Measurements from ENCODE around the gene MINDY1.

MINDY1 gene

DNA sequence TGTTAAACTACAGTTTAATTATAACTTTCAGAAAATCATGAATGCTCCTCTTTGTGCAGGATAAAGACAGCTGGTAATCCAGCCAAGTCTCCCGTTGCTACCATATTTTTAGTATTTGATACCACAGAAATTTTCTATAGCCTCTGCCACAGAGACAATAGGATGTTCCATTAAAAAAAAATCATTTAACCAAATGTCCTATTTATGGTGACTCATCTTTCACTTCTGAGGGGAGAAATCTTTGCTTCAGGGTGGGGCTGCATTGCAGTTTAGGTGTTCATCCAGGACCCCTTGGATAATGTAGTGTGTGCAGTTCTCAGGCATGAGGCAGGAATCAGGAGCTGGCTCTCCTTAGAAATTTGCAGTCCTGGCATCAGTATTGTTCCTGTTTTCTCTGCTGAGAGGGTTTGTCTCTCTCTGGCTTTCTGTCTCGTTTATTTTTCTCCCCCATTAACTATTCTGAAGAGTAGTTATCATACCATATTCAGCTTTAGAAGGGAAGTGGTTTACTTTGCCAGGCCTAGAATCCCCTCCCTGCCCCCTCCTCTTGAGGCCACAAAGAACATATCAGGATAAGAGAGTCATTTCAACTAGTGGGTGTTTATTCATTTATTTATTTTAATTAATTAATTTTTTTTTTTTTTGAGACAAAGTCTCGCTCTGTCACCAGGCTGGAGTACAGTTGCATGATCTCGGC lies 4.6 kb upstream of the MINDY1 start:
- no peak for DNase-seq (ENCODE audit: low spot score)

DNA sequence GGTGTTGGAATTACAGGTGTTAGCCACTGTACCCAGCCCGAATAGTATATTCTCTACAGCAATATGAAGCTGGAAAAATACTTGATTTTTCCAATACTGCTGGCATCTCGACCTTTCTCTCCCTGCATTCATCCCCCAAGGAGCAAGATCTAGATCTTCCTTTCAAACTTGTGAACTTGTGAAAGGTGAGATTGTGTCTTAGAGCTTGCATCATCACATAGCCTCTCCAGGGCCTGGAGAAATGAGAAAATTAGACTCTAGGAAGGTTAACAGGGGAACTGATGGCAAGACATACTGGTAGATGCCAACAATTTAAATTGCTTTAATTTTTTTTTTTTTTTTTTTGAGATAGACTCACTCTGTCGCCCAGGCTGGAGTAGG lies 3.6 kb upstream of the MINDY1 start:
- DNase-seq (ENCODE audit: low spot score): no peak

- DNase-seq (ENCODE audit: low spot score): no peak
These were observed 3.1 kb upstream of the MINDY1 start for GRCh38 chr1:151009674-151010345.

DNA sequence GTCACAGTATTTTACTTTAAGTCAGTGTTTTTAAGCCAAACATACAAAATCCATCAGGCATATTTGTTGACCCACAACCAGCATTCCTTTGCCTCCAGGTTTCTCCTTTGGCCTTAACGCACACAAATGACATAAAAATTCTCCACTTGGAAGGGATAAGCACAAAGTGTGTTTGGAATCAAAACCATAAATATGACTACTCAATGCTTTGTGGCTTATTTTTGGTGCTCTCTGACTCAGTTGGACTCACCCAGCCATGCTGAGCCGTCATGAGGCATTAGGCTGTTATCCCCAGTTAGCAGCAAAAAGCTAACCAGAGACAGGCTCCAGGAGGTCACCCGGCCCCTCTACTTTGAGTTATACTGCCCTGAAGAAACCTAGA lies 2.5 kb upstream of the MINDY1 start:
- DNase-seq (ENCODE audit: low spot score): no peak

GRCh38 chr1:151008244-151009205 lies 1.8 kb upstream of the MINDY1 start, which contains the start of gene PRUNE1:
Gene PRUNE1 (plus strand): TSS chr1:151008449. CDS start chr1:151008633, 184 bp downstream.
- peak; percentile 91 for DNase-seq (ENCODE audit: low spot score)

DNA sequence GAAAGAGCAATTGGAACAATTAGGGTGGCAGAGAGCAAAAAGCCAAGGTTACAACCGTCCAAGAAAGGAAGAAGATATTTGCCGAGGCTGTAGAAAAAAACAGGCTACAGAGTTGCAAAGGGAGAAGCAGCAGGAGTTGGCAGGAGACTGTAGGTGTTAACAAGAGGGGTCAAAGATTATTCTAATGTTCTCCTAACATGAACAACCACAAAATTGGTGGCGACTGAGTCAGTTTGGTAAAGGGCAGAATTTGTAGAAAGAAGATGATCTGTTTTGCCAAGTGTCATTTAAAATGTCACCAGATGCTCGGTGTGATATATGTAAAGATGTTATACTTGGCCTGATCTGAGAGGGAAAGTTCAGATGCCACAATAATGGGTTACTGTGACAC lies 1.1 kb upstream of the MINDY1 start:
- DNase-seq (ENCODE audit: low spot score): no peak

DNA sequence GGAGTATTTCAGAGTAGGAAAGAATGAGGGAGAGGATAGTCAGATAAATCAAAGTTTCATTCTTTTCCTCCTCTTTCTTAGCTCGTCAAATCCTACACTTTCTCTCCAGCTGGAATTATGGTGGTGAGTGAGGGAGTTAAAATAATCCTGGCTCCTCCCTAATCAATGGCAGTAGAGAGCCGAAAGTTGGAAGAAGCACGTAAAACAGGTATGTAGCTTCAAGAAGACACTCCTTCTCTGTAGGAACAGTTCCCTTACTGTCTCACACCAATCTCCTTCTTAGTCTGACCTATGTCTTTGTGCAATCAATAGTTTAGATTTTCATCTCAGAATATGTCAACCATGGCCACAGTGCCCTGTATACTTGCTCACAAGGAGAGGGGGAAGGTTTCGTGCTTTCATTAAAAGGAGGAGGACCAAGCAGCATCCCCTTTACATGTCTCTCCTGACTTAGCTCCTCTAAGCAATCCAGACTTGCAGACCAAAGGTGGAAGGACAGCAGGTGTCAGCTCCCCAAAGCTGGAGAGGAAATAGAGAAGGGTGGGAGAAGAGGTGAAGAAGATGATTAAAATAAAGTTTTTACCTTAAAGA lies 878 bp downstream of the MINDY1 start:
- DNase-seq (ENCODE audit: low spot score): no peak

DNA sequence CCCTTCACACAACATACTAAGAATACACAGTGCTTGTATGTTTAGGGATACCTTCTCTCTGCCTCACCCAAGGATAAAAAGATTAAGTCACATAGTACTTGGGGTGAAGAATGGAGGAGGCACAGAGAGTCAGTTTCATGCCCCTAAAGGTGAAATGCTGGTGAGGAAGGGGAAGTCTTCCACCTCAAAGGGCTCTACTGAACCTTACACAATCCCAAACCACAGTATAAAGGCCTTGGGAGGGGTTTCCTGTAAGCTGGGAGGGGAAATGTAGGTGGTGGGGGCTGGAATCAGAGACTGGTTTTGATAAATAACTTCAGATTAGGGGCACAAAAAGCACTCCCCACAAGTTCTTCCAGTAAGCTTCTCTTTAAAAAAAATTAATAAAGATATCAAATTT lies 3.5 kb downstream of the MINDY1 start:
- no peak for DNase-seq (ENCODE audit: low spot score)

DNA sequence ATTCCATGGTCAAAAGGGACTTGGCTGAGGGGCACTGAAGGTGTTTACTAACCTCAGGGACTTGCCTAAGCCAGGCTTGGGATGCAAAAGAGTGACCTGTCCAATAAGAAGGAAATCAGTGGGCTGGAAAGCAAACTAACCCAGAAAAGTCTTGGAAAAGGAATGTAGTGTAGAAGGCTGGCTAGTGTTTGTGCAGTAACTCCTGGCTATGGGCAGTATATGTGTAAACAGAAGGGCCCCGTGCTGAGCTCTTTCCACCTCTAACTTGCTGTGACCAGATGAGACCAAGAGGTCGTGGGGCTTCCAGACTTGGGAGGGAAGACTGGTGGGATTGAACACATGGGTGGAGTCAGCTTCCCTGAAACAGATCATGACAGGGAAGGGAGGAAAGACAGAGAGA lies 4.1 kb downstream of the MINDY1 start:
- no peak for DNase-seq (ENCODE audit: low spot score)

GRCh38 chr1:151002051-151002450 lies 4.7 kb downstream of the MINDY1 start:
- DNase-seq (ENCODE audit: low spot score): no peak

DNA sequence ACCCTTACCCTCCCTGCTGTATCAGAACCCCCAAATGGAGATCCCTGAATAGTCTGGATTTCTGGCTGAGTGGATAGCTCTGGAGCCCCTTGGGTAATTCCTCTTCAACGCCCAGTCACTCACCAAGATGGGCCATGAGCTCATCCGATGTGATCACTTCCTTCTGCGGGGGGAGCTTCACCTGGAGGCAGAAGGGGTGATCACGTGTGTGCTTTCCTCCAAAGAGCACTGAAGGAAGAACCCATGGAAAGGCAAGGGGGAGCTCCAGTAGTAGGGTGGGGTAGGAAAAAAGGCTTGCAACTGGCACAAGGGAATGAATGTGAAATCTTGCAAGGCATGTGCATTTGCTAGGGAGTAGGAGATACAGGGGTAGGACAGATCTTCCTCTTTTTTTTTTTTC lies 5.1 kb downstream of the MINDY1 start:
- DNase-seq (ENCODE audit: low spot score): no peak

DNA sequence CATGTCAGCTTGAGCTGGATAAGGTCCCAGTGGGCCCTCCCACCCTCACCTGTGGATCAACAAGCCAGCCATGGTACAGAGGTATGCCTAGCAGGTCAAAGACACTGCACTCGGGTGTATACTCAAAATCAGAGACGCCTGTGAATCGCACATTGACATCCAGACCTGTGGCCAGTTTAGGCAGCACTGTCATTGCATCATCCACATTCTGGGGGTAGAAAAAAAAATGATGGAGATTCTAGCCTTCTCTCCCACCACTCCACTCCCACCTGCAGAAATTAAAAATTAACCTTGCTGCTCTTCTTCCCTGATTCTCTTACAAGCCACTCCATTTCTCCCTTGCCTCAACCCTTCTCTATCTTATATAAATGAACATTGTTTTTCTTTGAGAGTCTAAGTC lies 6.3 kb downstream of the MINDY1 start:
- no peak for DNase-seq (ENCODE audit: low spot score)

DNA sequence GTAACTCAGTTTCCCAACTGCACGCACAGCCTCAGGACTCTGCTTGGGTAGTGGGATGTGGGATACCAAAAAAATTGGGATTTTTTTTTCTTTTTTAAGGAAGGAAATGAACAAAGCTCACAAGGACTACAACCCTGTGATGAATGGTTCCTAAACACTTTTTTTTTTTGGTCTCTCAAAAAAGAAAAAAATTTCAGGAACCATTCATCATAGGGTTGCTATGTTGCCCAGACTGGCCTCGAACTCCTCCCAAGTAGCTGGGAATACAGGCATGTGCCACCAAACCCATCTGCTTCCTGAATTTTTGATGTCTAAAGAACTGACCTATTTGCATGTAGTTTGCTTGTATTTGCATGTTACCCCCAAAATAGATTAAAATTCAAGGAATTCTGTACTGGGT lies 6.8 kb downstream of the MINDY1 start:
- no peak for DNase-seq (ENCODE audit: low spot score)

- DNase-seq (ENCODE audit: low spot score): no peak
These were observed 7.5 kb downstream of the MINDY1 start for GRCh38 chr1:150999051-150999674.

GRCh38 chr1:150997949-150998348 lies 8.8 kb downstream of the MINDY1 start:
- no peak for DNase-seq (ENCODE audit: low spot score)

DNA sequence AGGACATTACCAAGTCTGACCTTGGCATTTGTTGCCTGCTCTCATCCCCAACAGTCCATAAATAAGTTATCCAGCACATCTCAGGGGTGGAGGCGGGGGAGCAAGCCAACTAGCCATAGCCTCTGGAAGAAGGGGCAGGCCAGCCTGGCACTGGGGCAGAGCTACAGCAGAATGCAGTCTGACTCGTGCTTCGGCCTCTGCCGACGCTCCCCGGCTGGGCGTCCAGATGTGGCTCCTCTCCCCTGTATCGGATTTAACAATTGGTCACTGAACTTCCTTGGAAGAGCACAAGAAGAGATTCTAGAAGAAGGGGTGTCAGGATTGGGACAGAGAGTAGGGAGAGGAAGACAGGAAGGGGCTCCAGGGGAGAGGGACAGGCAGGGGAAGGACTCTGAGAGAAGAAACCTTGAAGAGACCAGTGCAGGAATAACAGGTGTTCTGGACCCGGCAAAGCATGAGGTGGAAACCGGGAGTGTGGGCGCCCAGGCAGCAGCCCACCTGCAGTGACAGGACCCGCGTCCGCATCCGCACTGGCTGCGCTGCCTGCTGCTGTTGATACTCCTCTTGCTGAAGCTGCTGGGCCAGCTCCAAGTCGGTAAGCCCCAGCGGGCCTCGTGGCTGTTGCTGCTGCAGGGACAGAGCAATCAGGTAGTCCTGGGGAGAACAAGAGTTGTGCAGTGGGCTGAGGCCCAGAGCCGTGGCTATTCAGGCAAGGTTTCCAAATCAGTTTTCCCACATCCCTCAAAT lies 9.4 kb downstream of the MINDY1 start:
- no peak for DNase-seq (ENCODE audit: low spot score)

- DNase-seq (ENCODE audit: low spot score): no peak
These were observed 10.8 kb downstream of the MINDY1 start for GRCh38 chr1:150995896-150996295.

- DNase-seq (ENCODE audit: low spot score): no peak
These were observed 11.2 kb downstream of the MINDY1 start for GRCh38 chr1:150995460-150995859.

DNA sequence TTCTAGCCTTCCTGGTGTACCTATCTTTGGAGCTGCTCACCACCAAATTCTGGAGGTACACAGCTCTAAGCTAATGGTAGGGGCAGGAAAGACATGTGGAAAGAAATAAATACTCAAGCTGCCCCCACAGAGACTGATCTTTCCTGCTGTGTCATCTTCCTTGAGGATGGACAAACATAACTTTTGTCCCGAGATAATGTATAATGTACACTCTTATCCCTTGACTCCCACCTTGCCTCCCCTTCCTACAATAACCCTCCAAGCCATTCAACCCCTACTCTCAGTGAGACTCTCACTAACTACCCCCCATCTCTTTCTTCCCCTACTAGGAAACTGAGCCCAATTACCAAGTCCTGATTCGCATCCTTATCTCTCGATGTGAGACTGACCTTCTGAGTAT lies 12.5 kb downstream of the MINDY1 start:
- DNase-seq (ENCODE audit: low spot score): no peak

- DNase-seq (ENCODE audit: low spot score): no peak
These were observed 14.1 kb downstream of the MINDY1 start for GRCh38 chr1:150992626-150993025.

DNA sequence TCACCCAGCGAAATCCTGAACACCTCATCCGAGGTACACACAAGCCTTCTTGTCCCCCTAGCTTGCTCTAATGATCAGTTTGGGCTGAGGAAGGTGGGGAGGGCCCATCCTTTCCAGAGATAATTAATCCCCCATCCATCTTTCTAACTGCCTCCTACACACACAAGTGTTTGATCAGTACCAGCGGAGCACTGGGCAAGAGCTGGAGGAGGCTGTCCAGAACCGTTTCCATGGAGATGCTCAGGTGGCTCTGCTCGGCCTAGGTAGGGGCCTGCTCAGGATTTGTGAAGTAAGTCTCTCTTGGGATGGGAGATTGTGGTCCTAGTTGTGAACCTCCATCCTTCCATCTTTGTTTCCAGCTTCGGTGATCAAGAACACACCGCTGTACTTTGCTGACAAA lies 18.8 kb downstream of the MINDY1 start:
- DNase-seq (ENCODE audit: low spot score): no peak
